Parathyroid adenoma (tissue), 2 donors: ENCODE measurements around the gene TRABD2A.
"Not testable (repeated sequence)": the region's sequence is repeated elsewhere in the genome, so short reads cannot be mapped to it uniquely, and the experiment has no call there.

Source experiments
- H2AFZ ChIP-seq: fragments of 300-600 bp; sonication (generic); one replicate; pipeline ENCODE4 v1.7.0; 2017; ENCODE audit warnings: antibody characterized with exemption, mild to moderate bottlenecking
- H3K27ac ChIP-seq: fragments of 300-600 bp; sonication (generic); one replicate; pipeline ENCODE4 v1.7.0; 2017
- H3K27me3 ChIP-seq: fragments of 300-600 bp; sonication (generic); one replicate; pipeline ENCODE4 v1.7.0; 2017; ENCODE audit warnings: low read length; ENCODE audit not compliant: control insufficient read depth, insufficient read depth
- H3K36me3 ChIP-seq: fragments of 300-600 bp; sonication (generic); one replicate; pipeline ENCODE4 v1.7.0; 2017; ENCODE audit warnings: low read length; ENCODE audit not compliant: control insufficient read depth, insufficient read depth
- H3K4me1 ChIP-seq: fragments of 300-600 bp; sonication (generic); one replicate; pipeline ENCODE4 v1.7.0; 2017; ENCODE audit warnings: control low read depth
- H3K4me2 ChIP-seq: fragments of 300-600 bp; sonication (generic); one replicate; pipeline ENCODE4 v1.7.0; 2017; ENCODE audit warnings: low read length
- H3K4me3 ChIP-seq: fragments of 300-600 bp; sonication (generic); one replicate; pipeline ENCODE4 v1.7.0; 2017; ENCODE audit warnings: low read depth, low read length
- H3K79me2 ChIP-seq: fragments of 300-600 bp; sonication (generic); one replicate; pipeline ENCODE4 v1.7.0; 2017; ENCODE audit warnings: control low read depth
- H3K9ac ChIP-seq: fragments of 300-600 bp; sonication (generic); one replicate; pipeline ENCODE4 v1.7.0; 2017; ENCODE audit warnings: mild to moderate bottlenecking
- H3K9me3 ChIP-seq: fragments of 300-600 bp; sonication (generic); one replicate; pipeline ENCODE4 v1.7.0; 2017; ENCODE audit warnings: low read length; ENCODE audit not compliant: control insufficient read depth
- TF ChIP-seq, protein P1 (sequence below): fragments of 300-600 bp; sonication (generic); IDR thresholded peaks from one replicate; pipeline ENCODE4 v1.7.0; 2017; ENCODE audit warnings: antibody characterized with exemption, mild to moderate bottlenecking
- donor health status: primary hyperparathyroidism.

TRABD2A gene

GRCh38 chr2:84878459-84878858 lies 2.4 kb downstream of the TRABD2A start:
- Histone ChIP-seq H3K4me2 (no peak overlapping the region), H3K9ac (no peak overlapping the region), H3K79me2 (no peaks in the 10 kb centered on the region), H3K36me3 (no peaks in the 10 kb centered on the region), H3K9me3 (no peaks in the 10 kb centered on the region), H3K27ac (no peak overlapping the region), H3K4me3 (no peak overlapping the region), H2AFZ (no peak overlapping the region), H3K4me1 (peaks cover 8% of the 10 kb centered on the region), H3K27me3 (no peaks in the 10 kb centered on the region)
- TF ChIP-seq, protein P1, sequence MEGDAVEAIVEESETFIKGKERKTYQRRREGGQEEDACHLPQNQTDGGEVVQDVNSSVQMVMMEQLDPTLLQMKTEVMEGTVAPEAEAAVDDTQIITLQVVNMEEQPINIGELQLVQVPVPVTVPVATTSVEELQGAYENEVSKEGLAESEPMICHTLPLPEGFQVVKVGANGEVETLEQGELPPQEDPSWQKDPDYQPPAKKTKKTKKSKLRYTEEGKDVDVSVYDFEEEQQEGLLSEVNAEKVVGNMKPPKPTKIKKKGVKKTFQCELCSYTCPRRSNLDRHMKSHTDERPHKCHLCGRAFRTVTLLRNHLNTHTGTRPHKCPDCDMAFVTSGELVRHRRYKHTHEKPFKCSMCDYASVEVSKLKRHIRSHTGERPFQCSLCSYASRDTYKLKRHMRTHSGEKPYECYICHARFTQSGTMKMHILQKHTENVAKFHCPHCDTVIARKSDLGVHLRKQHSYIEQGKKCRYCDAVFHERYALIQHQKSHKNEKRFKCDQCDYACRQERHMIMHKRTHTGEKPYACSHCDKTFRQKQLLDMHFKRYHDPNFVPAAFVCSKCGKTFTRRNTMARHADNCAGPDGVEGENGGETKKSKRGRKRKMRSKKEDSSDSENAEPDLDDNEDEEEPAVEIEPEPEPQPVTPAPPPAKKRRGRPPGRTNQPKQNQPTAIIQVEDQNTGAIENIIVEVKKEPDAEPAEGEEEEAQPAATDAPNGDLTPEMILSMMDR = no peak

DNA sequence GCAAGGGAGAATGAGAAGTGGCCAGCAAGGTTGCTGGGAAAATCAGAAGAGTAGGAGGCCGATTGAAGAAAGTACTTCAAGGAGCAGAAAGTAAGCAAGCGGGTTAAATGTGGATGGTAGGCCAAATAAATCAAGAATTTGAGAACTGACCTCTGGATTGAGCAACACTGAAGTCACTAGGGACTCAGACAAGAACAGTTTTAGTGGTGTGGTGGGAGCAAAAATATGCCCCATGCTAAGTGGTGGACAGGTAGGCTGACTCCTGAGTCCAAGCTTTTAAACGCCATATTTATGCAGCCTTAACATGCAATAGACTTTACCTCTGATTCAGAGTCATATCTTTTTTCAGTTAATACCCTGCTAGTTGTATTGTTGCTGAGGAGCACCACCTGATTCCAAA lies 4.5 kb downstream of the TRABD2A start:
- Histone ChIP-seq H2AFZ (no peak overlapping the region), H3K4me2 (no peak overlapping the region), H3K79me2 (no peaks in the 10 kb centered on the region), H3K9me3 (no peaks in the 10 kb centered on the region), H3K27me3 (no peaks in the 10 kb centered on the region), H3K4me3 (no peak overlapping the region), H3K36me3 (no peaks in the 10 kb centered on the region), H3K27ac (no peak overlapping the region), H3K9ac (no peak overlapping the region), H3K4me1 (peaks cover 5% of the 10 kb centered on the region)
- TF ChIP-seq, protein P1 = no peak

GRCh38 chr2:84875619-84876018 lies 5.3 kb downstream of the TRABD2A start:
- H3K4me1 ChIP-seq, H3K4me2 ChIP-seq, H3K4me3 ChIP-seq, H3K27me3 ChIP-seq, H3K9me3 ChIP-seq, H3K79me2 ChIP-seq, H3K9ac ChIP-seq, H3K36me3 ChIP-seq, H3K27ac ChIP-seq, H2AFZ ChIP-seq: not testable (repeated sequence)

GRCh38 chr2:84875213-84875560 lies 5.7 kb downstream of the TRABD2A start:
- Histone ChIP-seq H3K4me3 (no peak overlapping the region), H3K36me3 (no peaks in the 10 kb centered on the region), H3K27ac (no peak overlapping the region), H3K27me3 (no peaks in the 10 kb centered on the region), H3K4me2 (no peak overlapping the region), H3K9ac (no peak overlapping the region), H3K4me1 (no peaks in the 10 kb centered on the region), H3K9me3 (no peaks in the 10 kb centered on the region), H3K79me2 (no peaks in the 10 kb centered on the region), H2AFZ (no peak overlapping the region)
- TF ChIP-seq, protein P1 = no peak

DNA sequence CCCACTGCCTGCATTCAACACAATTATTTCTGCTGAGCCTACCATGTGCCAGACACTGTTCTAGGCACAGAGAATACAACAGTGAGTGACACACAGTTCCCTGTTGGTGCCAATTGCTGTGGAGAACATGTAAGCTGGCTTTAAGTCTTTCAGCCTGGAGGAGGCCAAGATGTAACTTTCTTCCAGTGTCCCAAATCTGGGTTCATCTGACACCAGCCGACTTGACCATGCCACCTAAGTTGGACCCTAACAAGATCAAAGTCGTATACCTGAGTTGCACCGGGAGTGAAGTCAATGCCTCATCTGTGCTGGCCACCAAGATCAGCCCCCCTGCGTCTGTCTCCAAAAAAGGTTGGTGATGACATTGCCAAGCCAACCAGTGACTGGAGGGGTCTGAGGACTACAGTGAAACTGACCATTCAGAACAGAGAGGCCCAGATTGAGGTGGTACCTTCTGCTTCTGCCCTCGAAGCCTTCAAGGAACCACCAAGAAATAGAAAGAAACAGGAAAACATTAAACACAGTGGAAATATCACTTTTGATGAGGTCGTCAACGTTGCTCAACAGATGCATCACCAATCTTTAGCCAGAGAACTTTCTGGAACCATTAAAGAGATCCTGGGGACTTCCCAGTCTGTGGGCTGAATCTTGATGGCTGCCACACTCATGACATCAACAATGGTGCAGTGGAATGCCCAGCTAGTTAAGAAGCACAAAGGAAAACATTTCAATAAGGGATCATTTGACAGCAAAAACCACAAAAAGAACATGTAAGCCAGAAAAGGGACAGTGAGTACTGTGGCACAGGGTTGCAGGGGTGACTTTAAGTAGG lies 6.3 kb downstream of the TRABD2A start:
- Histone ChIP-seq H3K4me2 (no peak overlapping the region), H3K27me3 (no peaks in the 10 kb centered on the region), H3K9ac (no peak overlapping the region), H3K4me1 (no peaks in the 10 kb centered on the region), H3K79me2 (no peaks in the 10 kb centered on the region), H3K27ac (no peak overlapping the region), H3K4me3 (no peak overlapping the region), H3K36me3 (no peaks in the 10 kb centered on the region), H2AFZ (no peak overlapping the region), H3K9me3 (no peaks in the 10 kb centered on the region)
- TF ChIP-seq, protein P1 = no peak
